Glutamatergic neuron (in vitro differentiated cells): Measurements from ENCODE around the gene MED10. TPM values are rescaled to one million over a fixed set of nuclear protein-coding genes. Genes with fewer than 3 reads are reported as not detected.

Experiments used
- DNase-seq: peaks from one replicate; pipeline ENCODE4 v3.0.0; 2022
- H3K27ac Mint-ChIP-seq: one replicate; pipeline ENCODE4 v1.8.0; 2020; ENCODE audit warnings: mild to moderate bottlenecking, mixed read lengths, inconsistent platforms; ENCODE audit not compliant: unreplicated experiment
- H3K27me3 Mint-ChIP-seq: one replicate; pipeline ENCODE4 v1.8.0; 2020; ENCODE audit warnings: mild to moderate bottlenecking, moderate library complexity, mixed read lengths, inconsistent platforms; ENCODE audit not compliant: unreplicated experiment
- H3K36me3 Mint-ChIP-seq: one replicate; pipeline ENCODE4 v1.8.0; 2020; ENCODE audit warnings: mild to moderate bottlenecking, mixed read lengths, inconsistent platforms; ENCODE audit not compliant: unreplicated experiment
- H3K4me1 Mint-ChIP-seq: one replicate; pipeline ENCODE4 v1.8.0; 2020; ENCODE audit warnings: mild to moderate bottlenecking, low read depth, mixed read lengths, inconsistent platforms; ENCODE audit not compliant: unreplicated experiment
- H3K4me3 Mint-ChIP-seq: one replicate; pipeline ENCODE4 v1.8.0; 2020; ENCODE audit warnings: mild to moderate bottlenecking, mixed read lengths, inconsistent platforms; ENCODE audit not compliant: unreplicated experiment
- H3K9me3 Mint-ChIP-seq: one replicate; pipeline ENCODE4 v1.8.0; 2020; ENCODE audit warnings: mild to moderate bottlenecking, moderate library complexity, mixed read lengths, inconsistent platforms; ENCODE audit not compliant: unreplicated experiment
- total RNA-seq: library from RNA; stranded (reverse); fragmentation: NEBNext Ultra II Directional; extraction: Animal tissue kit (Norgen Biotek cat#: 25700); gene quantifications from one replicate; pipeline ENCODE4 v1.2.1, GENCODE V29; 2021; ENCODE audit not compliant: unreplicated experiment
- TF ChIP-seq, protein P1 (sequence below): fragments of 200-600 bp; sonication (generic); IDR thresholded peaks from one replicate; pipeline ENCODE4 v1.5.0; 2021; ENCODE audit not compliant: partially characterized antibody, unreplicated experiment

The MED10 gene
- total RNA-seq, 1 donor from 2014 or later: 28.4 TPM

DNA sequence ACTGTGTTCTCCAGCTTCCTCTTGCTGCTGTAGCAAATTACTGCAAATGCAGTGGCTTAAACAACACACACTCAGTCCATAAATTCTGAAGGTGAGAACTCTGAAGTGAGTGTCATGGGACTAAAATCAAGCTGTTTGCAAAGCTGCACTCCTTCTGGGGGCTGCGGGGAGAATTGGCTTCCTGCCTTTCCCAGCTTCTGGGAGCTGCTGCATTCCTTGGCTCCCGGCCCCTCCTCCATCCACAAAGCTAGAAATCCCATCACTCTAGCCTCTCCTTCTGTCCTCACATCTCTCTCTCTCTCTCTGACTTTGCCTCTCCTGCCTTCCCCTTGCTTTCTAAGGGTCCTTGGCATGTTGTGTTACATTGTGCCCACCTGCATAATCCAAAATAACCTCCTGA lies 14.2 kb upstream of the MED10 start:
- Mint-ChIP-seq H3K27me3 (peaks cover 5% of the 10 kb centered on the region), H3K4me3 (no peak overlapping the region), H3K4me1 (no peaks in the 10 kb centered on the region), H3K9me3 (peaks cover 11% of the 10 kb centered on the region), H3K27ac (no peak overlapping the region), H3K36me3 (peaks cover 13% of the 10 kb centered on the region)
- no peak for DNase-seq
- TF ChIP-seq, protein P1, sequence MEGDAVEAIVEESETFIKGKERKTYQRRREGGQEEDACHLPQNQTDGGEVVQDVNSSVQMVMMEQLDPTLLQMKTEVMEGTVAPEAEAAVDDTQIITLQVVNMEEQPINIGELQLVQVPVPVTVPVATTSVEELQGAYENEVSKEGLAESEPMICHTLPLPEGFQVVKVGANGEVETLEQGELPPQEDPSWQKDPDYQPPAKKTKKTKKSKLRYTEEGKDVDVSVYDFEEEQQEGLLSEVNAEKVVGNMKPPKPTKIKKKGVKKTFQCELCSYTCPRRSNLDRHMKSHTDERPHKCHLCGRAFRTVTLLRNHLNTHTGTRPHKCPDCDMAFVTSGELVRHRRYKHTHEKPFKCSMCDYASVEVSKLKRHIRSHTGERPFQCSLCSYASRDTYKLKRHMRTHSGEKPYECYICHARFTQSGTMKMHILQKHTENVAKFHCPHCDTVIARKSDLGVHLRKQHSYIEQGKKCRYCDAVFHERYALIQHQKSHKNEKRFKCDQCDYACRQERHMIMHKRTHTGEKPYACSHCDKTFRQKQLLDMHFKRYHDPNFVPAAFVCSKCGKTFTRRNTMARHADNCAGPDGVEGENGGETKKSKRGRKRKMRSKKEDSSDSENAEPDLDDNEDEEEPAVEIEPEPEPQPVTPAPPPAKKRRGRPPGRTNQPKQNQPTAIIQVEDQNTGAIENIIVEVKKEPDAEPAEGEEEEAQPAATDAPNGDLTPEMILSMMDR: no peak

DNA sequence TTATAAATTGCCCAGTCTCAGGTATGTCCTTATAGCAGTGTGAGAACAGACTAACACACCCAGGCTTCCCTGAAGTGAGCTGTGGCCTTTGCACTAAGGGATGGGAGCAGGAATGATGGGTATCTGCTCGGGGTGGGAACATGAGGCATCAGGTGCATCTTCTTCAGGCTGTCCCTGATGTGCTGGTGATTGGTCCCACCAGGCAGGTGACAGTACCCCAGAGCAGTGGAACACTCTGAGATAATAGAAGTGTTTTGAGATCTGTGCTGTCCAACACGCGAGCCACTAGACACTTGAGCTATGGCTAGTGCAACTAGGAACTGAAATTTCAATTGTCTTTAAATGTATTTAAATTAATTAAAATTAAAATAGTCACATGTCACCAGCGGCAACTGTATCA lies 12.8 kb upstream of the MED10 start:
- Mint-ChIP-seq H3K27ac (no peak overlapping the region), H3K36me3 (peaks cover 10% of the 10 kb centered on the region), H3K4me1 (no peaks in the 10 kb centered on the region), H3K4me3 (no peak overlapping the region), H3K9me3 (peaks cover 6% of the 10 kb centered on the region), H3K27me3 (peaks cover 5% of the 10 kb centered on the region)
- TF ChIP-seq, protein P1: no peak
- DNase-seq: no peak

DNA sequence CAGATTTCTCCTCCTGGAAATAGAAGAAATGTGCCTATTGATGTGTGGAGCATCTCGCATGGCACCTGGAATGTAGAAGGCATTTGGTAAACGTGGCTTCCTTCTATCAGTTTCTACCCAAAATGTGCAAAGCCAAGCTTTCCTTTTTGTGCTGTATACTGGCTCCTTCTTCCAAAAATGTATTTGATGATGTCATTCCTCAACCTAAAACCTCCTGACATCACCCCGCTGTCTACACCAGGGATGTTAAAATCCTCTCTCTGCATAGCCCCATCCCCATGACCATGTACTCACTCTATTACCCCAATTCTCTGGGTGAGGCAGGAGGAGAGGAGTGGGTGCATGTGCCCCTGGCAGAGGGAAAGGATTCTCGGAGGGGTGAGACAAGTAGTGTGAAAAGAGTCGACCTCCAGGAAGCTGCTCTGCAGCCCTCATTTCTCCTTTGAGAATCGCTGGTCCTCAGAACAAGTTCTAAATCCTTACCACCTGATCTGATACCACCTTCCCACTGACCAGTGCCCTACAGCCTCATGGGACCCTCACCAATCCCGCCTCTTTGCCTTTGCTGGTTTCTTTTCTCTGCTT lies 11.7 kb upstream of the MED10 start:
- peaks cover 6% of the 10 kb centered on the region for H3K36me3 Mint-ChIP-seq
- peaks cover 2% of the 10 kb centered on the region for H3K9me3 Mint-ChIP-seq
- no peak overlapping the region for H3K27ac Mint-ChIP-seq
- H3K27me3 Mint-ChIP-seq: peaks cover 3% of the 10 kb centered on the region
- no peak overlapping the region for H3K4me3 Mint-ChIP-seq
- TF ChIP-seq, protein P1: no peak
- H3K4me1 Mint-ChIP-seq: no peaks in the 10 kb centered on the region
- DNase-seq: no peak

DNA sequence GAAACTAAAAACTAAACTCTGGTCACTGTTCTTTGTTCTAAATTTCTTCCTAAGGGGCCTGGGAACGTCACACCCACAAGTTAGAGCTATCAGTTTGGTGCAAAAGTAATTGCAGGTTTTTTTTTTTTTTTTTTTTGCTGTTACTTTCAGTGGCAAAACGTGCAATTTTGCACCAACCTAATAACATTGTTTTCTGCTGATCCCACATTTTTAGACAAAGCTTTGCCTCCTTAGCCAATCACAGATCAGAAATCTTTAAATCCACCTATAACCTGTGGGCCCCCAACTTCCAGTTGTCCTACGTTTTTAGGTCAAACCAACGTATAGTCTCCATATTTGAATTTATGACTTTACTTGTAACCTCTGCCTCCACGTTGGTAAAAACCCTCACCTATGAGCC lies 11.1 kb upstream of the MED10 start:
- Mint-ChIP-seq H3K27me3 (peaks cover 3% of the 10 kb centered on the region), H3K36me3 (peaks cover 6% of the 10 kb centered on the region), H3K4me3 (no peak overlapping the region), H3K9me3 (peaks cover 2% of the 10 kb centered on the region), H3K27ac (no peak overlapping the region), H3K4me1 (no peaks in the 10 kb centered on the region)
- no peak for DNase-seq
- TF ChIP-seq, protein P1: no peak

DNA sequence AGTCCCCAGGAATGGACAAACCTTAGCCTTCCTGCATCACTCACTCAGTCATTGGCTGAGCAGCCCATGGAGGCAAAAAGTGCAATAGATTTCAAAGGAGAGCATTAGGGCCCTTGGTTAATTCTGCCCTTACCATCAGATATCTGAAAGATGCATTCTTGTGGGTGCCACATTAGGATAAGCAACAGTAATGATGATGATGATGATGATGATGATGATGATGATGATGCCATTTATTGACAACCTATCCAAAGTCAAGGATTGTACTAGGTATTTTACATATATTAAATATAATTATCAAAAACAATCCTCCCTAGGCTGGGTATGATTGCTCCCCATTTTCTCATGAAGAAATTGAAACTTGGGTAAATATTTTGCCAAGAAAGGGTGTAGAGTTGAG lies 9.6 kb upstream of the MED10 start:
- DNase-seq: no peak
- TF ChIP-seq, protein P1: no peak
- Mint-ChIP-seq H3K27me3 (peaks cover 3% of the 10 kb centered on the region), H3K4me3 (no peak overlapping the region), H3K27ac (no peak overlapping the region), H3K4me1 (no peaks in the 10 kb centered on the region), H3K9me3 (peaks cover under 1% of the 10 kb centered on the region), H3K36me3 (peaks cover 3% of the 10 kb centered on the region)
